NCI-H2196 treated with DMSO at 0.1 percent for 48 hours (cell line): ENCODE results near the gene CRYGC.

Source experiments
- DNase-seq: peaks from one replicate; lab custom pipeline; 2025; ENCODE audit not compliant: unreplicated experiment; lab: John Stamatoyannopoulos, UW

The CRYGC gene

GRCh38 chr2:208097313-208097712 is 32.3 kb downstream of the CRYGC start:
- DNase-seq, result no peak

DNA sequence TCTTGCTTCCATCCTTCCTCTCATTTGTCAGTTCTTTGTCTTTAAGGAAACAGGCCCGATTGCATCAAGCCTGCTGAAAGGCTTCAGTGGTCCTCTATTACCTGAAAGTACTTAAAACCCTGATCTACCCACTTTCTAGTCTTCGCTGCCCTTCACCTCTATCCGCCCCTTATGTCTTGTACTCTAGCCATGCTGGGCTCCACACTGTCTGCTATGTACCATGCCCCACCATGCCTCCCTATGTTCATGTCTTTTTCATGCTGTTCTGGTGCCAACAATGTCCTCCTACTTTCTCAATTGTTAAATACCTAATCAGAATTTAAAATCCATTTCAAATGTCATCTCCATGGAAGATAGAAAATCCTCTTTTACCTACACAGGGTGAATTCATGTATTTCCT is 33.5 kb downstream of the CRYGC start:
- no peak for DNase-seq

DNA sequence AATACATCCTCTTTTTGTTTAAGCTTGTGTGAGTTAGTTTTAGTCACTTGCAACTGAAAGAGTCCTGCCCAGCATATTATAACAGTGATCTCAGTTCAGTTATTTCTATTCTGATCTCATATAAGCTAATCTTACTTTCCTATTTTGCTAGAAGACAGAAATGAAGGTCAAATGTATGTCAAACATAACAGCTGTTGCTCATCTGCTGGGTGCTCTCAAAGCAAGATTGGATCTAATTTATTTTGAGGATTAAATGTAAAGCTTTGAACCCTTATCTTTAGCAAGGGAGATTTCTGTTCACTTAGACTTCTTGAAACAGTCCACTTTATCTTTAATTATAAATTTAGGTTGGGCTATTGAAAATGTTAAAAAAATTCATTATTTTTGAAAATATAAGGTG is 36.5 kb downstream of the CRYGC start:
- DNase-seq, result no peak

DNA sequence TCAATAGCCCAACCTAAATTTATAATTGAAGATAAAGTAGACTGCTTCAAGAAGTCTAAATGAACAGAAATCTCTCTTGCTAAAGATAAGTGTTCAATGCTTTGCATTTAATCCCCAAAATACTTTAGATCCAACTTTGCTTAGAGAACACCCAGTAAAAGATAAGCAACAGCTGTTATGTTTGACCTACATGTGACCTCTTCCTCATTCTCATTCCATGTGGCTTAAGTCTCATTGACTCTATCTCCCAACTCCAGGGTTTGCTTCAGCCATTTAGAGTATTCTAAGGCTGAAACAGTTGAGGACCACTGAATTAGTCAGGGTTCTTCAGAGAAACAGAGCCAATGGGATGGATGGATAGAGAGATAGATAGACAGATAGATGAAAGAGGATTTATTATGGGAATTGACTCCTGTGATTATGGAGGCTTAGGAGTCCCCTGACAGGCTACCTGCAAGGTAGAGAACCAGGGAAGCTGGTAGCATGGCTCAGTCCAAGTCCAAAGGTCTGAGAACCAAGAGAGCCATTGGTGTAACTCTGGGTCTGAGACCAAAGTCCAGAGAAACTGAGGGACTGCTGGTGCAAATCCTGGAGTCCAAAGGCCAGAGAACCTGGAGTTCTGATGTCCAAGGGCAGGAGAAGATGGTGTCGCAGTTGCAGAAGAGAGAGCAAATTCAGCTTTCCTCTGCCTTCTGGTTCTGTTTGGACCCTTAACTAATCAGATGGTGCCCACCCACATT is 37.4 kb downstream of the CRYGC start:
- DNase-seq, result no peak

- no peak for DNase-seq
These were observed 39.2 kb downstream of the CRYGC start for GRCh38 chr2:208090420-208090819.

DNA sequence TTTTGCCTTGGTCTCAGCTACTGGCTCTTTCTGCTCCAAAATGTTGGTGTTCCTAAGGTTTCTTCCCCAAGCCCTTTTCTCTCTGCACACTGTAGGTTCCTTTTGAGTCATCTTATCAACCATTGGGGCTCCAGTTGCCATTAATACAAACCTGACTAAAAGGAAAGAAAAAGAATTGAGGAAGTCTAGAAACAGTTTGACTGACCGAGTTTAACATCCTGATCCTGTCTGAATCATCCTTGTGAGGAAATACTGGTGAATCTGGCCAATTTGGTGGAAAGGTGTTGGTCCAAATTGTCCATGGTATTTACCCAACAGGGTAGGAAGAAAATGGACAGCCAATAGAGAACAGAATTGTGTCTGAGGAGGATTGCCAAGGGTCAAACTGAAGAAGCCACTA is 43.6 kb downstream of the CRYGC start:
- DNase-seq, result no peak

DNA sequence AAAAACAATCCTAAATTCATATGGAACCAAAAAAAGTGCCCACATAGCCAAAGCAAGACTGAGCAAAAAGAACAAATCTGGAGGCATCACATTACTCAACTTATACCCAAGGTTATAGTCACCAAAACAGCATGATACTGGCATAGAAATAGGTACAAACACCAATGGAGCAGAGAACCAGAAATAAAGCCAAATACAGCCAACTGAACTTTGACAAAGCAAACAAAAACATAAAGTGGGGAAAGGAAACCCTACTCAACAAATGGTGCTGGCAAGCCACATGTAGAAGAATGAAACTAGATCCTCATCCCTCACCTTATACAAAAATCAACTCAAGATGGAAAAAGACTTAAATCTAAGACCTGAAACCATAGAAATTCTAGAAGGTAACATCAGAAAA is 45.8 kb downstream of the CRYGC start:
- no peak for DNase-seq
